H1 (cell line): ENCODE results near the gene TSPAN15. TPM values are rescaled to one million over a fixed set of nuclear protein-coding genes. Genes with fewer than 3 reads are reported as not detected.

ENCODE experiments used
- ASH2L ChIP-seq: fragments of 200-600, 300-600 bp; sonication (generic); IDR thresholded peaks from one replicate; pipeline ENCODE4 v1.7.1; 2017; ENCODE audit warnings: low read length
- CREB1 ChIP-seq: IDR thresholded peaks from 2 replicates; pipeline ENCODE4 v1.6.1; 2012; ENCODE audit warnings: inconsistent platforms
- GTF2F1 ChIP-seq: IDR thresholded peaks from 2 replicates; pipeline ENCODE4 v1.6.1; 2012; ENCODE audit warnings: low read depth, low read length, improper control_type of control experiment, borderline replicate concordance
- HDAC6 ChIP-seq: IDR thresholded peaks from one replicate; pipeline ENCODE4 v1.7.1; 2012; ENCODE audit warnings: low read depth, mild to moderate bottlenecking, inconsistent platforms, low read length, moderate library complexity
- MAFK ChIP-seq: IDR thresholded peaks from 2 replicates; pipeline ENCODE4 v1.6.1; 2012; ENCODE audit warnings: low read depth, mild to moderate bottlenecking, improper control_type of control experiment, low read length
- NRF1 ChIP-seq: IDR thresholded peaks from 2 replicates; pipeline ENCODE4 v1.6.1; 2011; ENCODE audit warnings: mild to moderate bottlenecking, low read depth, low read length, improper control_type of control experiment
- SP4 ChIP-seq: IDR thresholded peaks from 2 replicates; pipeline ENCODE4 v1.6.1; 2012; ENCODE audit warnings: low read length, inconsistent platforms
- YY1 ChIP-seq: IDR thresholded peaks from 2 replicates; pipeline ENCODE4 v1.6.1; 2011; ENCODE audit warnings: low read depth, mild to moderate bottlenecking, low read length
- ZNF274 ChIP-seq: IDR thresholded peaks from 2 replicates; pipeline ENCODE4 v1.7.0; 2012; ENCODE audit warnings: low read length, borderline replicate concordance; ENCODE audit errors: extremely low read depth
- polyA plus RNA-seq, 7 experiments: library from polyadenylated mRNA; depleted of rRNA in 3 of 7; stranded (reverse) in 5 of 7; unstranded in 2 of 7; fragments of >200 nt in 5 of 7; fragments of 200-250 nt in 2 of 7; gene quantifications; 1 replicate in 5 of 7; 2 replicates in 1 of 7; 4 replicates in 1 of 7; pipeline versions ENCODE4 v1.2.1 to v1.2.3, GENCODE V29; 2011 to 2013; ENCODE audit warnings: missing spikeins in 2 of 7, mixed read lengths in 2 of 7
- total RNA-seq: library from RNA; stranded (reverse); fragmentation: NEBNext Ultra II Directional; extraction: Animal tissue kit (Norgen Biotek cat#: 25700); gene quantifications from 2 replicates; pipeline ENCODE4 v1.2.1, GENCODE V29; 2021
- TF ChIP-seq, protein P1 (sequence below): fragments of 300-600 bp; sonication (generic); IDR thresholded peaks from 2 replicates; pipeline ENCODE4 v1.7.1; 2012; ENCODE audit warnings: low read length, moderate library complexity, mild to moderate bottlenecking, inconsistent platforms; ENCODE audit not compliant: insufficient replicate concordance
- TF ChIP-seq, protein P2 (sequence below): IDR thresholded peaks from 2 replicates; pipeline ENCODE4 v1.6.1; 2011; ENCODE audit warnings: low read depth, mild to moderate bottlenecking, low read length; ENCODE audit not compliant: insufficient read depth

TSPAN15 gene
- total and polyA plus RNA-seq, 2 of the 8 experiments (the other 6 are each of a cell fraction or from before 2014, with no cell fraction given): 9.7 to 20.0 TPM

DNA sequence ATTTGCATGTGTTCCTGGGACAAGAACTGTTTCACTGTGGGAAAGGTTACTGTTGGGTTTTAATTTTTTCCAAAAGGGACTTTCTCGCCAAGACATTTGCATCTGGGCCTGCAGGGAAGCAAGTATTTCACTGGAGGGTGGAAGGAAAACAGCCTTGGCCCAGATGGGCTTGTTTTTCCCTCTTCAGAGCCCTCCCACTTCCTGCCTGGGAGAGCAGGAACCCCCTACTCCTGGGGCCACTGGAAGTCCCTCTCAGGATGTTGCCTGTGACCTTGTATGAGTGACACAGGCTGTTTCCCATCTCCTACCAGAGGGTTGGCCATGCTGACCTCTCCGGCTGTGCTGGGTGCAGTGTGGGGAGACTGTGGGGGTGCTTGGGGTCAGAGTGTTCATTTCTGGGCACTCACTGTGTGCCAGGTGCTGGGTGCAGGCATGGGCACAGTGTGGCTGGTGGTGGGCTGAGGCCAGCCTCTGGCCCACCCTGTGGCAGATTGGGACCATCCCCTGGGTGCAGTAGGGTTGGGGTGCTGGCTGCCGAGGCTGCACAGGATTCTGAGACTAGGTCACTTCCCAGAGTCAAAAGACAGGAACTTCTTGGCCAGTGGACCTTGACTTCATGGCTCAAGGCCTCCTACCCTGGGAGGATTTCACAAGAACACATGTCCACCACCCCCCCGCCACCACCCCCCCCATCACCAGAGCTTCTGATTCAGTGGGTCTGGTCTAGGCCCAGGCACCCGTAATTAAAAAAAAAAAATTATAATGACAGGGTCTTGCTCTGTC lies 10.2 kb downstream of the TSPAN15 start (continued):
- TF ChIP-seq, protein P1, sequence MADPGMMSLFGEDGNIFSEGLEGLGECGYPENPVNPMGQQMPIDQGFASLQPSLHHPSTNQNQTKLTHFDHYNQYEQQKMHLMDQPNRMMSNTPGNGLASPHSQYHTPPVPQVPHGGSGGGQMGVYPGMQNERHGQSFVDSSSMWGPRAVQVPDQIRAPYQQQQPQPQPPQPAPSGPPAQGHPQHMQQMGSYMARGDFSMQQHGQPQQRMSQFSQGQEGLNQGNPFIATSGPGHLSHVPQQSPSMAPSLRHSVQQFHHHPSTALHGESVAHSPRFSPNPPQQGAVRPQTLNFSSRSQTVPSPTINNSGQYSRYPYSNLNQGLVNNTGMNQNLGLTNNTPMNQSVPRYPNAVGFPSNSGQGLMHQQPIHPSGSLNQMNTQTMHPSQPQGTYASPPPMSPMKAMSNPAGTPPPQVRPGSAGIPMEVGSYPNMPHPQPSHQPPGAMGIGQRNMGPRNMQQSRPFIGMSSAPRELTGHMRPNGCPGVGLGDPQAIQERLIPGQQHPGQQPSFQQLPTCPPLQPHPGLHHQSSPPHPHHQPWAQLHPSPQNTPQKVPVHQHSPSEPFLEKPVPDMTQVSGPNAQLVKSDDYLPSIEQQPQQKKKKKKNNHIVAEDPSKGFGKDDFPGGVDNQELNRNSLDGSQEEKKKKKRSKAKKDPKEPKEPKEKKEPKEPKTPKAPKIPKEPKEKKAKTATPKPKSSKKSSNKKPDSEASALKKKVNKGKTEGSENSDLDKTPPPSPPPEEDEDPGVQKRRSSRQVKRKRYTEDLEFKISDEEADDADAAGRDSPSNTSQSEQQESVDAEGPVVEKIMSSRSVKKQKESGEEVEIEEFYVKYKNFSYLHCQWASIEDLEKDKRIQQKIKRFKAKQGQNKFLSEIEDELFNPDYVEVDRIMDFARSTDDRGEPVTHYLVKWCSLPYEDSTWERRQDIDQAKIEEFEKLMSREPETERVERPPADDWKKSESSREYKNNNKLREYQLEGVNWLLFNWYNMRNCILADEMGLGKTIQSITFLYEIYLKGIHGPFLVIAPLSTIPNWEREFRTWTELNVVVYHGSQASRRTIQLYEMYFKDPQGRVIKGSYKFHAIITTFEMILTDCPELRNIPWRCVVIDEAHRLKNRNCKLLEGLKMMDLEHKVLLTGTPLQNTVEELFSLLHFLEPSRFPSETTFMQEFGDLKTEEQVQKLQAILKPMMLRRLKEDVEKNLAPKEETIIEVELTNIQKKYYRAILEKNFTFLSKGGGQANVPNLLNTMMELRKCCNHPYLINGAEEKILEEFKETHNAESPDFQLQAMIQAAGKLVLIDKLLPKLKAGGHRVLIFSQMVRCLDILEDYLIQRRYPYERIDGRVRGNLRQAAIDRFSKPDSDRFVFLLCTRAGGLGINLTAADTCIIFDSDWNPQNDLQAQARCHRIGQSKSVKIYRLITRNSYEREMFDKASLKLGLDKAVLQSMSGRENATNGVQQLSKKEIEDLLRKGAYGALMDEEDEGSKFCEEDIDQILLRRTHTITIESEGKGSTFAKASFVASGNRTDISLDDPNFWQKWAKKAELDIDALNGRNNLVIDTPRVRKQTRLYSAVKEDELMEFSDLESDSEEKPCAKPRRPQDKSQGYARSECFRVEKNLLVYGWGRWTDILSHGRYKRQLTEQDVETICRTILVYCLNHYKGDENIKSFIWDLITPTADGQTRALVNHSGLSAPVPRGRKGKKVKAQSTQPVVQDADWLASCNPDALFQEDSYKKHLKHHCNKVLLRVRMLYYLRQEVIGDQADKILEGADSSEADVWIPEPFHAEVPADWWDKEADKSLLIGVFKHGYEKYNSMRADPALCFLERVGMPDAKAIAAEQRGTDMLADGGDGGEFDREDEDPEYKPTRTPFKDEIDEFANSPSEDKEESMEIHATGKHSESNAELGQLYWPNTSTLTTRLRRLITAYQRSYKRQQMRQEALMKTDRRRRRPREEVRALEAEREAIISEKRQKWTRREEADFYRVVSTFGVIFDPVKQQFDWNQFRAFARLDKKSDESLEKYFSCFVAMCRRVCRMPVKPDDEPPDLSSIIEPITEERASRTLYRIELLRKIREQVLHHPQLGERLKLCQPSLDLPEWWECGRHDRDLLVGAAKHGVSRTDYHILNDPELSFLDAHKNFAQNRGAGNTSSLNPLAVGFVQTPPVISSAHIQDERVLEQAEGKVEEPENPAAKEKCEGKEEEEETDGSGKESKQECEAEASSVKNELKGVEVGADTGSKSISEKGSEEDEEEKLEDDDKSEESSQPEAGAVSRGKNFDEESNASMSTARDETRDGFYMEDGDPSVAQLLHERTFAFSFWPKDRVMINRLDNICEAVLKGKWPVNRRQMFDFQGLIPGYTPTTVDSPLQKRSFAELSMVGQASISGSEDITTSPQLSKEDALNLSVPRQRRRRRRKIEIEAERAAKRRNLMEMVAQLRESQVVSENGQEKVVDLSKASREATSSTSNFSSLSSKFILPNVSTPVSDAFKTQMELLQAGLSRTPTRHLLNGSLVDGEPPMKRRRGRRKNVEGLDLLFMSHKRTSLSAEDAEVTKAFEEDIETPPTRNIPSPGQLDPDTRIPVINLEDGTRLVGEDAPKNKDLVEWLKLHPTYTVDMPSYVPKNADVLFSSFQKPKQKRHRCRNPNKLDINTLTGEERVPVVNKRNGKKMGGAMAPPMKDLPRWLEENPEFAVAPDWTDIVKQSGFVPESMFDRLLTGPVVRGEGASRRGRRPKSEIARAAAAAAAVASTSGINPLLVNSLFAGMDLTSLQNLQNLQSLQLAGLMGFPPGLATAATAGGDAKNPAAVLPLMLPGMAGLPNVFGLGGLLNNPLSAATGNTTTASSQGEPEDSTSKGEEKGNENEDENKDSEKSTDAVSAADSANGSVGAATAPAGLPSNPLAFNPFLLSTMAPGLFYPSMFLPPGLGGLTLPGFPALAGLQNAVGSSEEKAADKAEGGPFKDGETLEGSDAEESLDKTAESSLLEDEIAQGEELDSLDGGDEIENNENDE: no peak
- no peak for TF ChIP-seq HDAC6
- TF ChIP-seq SP4: no peak
- no peak for TF ChIP-seq CREB1
- no peak for TF ChIP-seq ASH2L
- TF ChIP-seq NRF1: no peak
- TF ChIP-seq MAFK: no peak
- no peak for TF ChIP-seq ZNF274
- TF ChIP-seq, protein P2, sequence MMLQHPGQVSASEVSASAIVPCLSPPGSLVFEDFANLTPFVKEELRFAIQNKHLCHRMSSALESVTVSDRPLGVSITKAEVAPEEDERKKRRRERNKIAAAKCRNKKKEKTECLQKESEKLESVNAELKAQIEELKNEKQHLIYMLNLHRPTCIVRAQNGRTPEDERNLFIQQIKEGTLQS: no peak
- no peak for TF ChIP-seq GTF2F1
- no peak for TF ChIP-seq YY1
